Muscle of leg (tissue), 11 donors: ENCODE results near the gene GALE. TPM values are rescaled to one million over a fixed set of nuclear protein-coding genes. Genes with fewer than 3 reads are reported as not detected.
"Not testable (repeated sequence)": the region's sequence is repeated elsewhere in the genome, so short reads cannot be mapped to it uniquely, and the experiment has no call there.

Experiments used
- DNase-seq: peaks from one replicate; pipeline ENCODE4 v3.0.0; 2013
- H3K27ac ChIP-seq: one replicate; pipeline ENCODE4 v1.5.1; 2013; ENCODE audit warnings: mild to moderate bottlenecking, low read length, control low read depth
- H3K27me3 ChIP-seq: one replicate; pipeline ENCODE4 v1.6.1; 2013; ENCODE audit warnings: low read length; ENCODE audit not compliant: control insufficient read depth, insufficient read depth
- H3K36me3 ChIP-seq: one replicate; pipeline ENCODE4 v1.6.1; 2013; ENCODE audit warnings: low read length; ENCODE audit not compliant: control insufficient read depth, insufficient read depth
- H3K4me1 ChIP-seq: one replicate; pipeline ENCODE4 v1.6.1; 2013; ENCODE audit warnings: low read length; ENCODE audit not compliant: control insufficient read depth, insufficient read depth
- H3K4me3 ChIP-seq: one replicate; pipeline ENCODE4 v1.5.1; 2013; ENCODE audit warnings: low read length, control low read depth
- H3K9me3 ChIP-seq: replicated peaks from 2 replicates; pipeline ENCODE4 v1.6.1; 2013; ENCODE audit warnings: low read depth, low read length; ENCODE audit not compliant: control insufficient read depth
- WGBS: methylation state at CpG from one replicate; pipeline ENCODE4 v1.1.5; 2013; ENCODE audit warnings: missing lambda C conversion rate; ENCODE audit not compliant: insufficient coverage; 5-methylcytosine and 5-hydroxymethylcytosine counted together
- polyA plus RNA-seq, 8 donors: library from polyadenylated mRNA; unstranded; fragments of 120-200 nt; gene quantifications; one replicate each; pipeline versions ENCODE4 v1.2.1 to v1.2.3, GENCODE V29; 2013; ENCODE audit warnings: inconsistent platforms in 1 of 8, low replicate concordance in 1 of 8; ENCODE audit not compliant: insufficient read length in 8 of 8, insufficient read depth in 1 of 8
- total RNA-seq: library from RNA; stranded (reverse); fragments of 120-200 nt; gene quantifications from one replicate; pipeline ENCODE4 v1.2.4, GENCODE V29; 2013

The GALE gene
- total and polyA plus RNA-seq, 9 donors = 19.5 to 27.8 (median 24.1) TPM

- 62% methylated on average over 13 of the region's 21 CpGs for WGBS
- no peak for DNase-seq
- H3K27me3 ChIP-seq = no peaks in the 10 kb centered on the region
- H3K36me3 ChIP-seq = peaks cover 52% of the 10 kb centered on the region
- H3K4me3 ChIP-seq = no peak overlapping the region
- H3K9me3 ChIP-seq = no peaks in the 10 kb centered on the region
- H3K27ac ChIP-seq = no peak overlapping the region
- peaks cover 40% of the 10 kb centered on the region for H3K4me1 ChIP-seq
Measured at GRCh38 chr1:23793861-23794731, 6.5 kb downstream of the GALE start.

GRCh38 chr1:23793018-23793781, 7.4 kb downstream of the GALE start:
- WGBS = 54% methylated on average over 6 of the region's 16 CpGs
- no peaks in the 10 kb centered on the region for H3K27me3 ChIP-seq
- peak; percentile 38 for DNase-seq
- H3K9me3 ChIP-seq = no peaks in the 10 kb centered on the region
- peaks cover 47% of the 10 kb centered on the region for H3K36me3 ChIP-seq
- peaks cover 36% of the 10 kb centered on the region for H3K4me1 ChIP-seq
- no peak overlapping the region for H3K4me3 ChIP-seq
- no peak overlapping the region for H3K27ac ChIP-seq

- Histone ChIP-seq H3K27ac (no peak overlapping the region), H3K36me3 (peaks cover 46% of the 10 kb centered on the region)
- no peak for DNase-seq
Measured at GRCh38 chr1:23792151-23792945, 8.2 kb downstream of the GALE start.

DNA sequence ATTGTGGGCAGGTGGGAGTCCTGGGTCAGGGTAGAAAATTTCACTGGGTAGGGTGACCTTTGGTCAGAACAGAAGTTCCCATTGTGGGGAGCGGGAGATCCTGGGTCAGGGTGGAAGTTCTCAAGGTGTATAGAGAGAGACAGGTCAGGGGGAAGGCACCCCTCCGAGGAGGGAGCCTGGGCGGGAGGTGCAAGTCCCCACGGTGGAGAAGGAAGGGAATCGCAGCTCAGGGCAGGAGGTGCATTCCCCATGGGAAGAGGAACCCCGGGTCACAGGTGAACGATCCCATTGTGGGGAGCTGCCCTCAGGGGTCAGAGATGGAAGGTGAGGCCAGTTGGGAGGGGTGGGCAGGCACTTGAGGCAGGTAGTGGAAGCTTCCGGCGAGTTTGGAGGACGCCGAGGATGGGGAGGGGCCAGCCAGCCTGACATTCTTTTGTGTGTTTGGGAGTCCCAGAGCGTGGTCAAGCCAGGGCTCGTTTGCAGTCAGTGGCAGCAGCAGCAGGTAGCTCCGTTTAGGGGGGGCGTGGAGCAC, 9.0 kb downstream of the GALE start:
- H3K4me3 ChIP-seq = peak overlapping the region; percentile 74
- no peaks in the 10 kb centered on the region for H3K27me3 ChIP-seq
- H3K9me3 ChIP-seq = no peaks in the 10 kb centered on the region
- DNase-seq = peak; percentile 41
- peaks cover 36% of the 10 kb centered on the region for H3K4me1 ChIP-seq
- 3% methylated on average over 13 of the region's 15 CpGs for WGBS
- peaks cover 44% of the 10 kb centered on the region for H3K36me3 ChIP-seq
- peak overlapping the region; percentile 48 for H3K27ac ChIP-seq

More at GRCh38 chr1:23792151-23792945, 8.2 kb downstream of the GALE start:
- Histone ChIP-seq H3K4me1 (peaks cover 36% of the 10 kb centered on the region), H3K9me3 (no peaks in the 10 kb centered on the region), H3K27me3 (no peaks in the 10 kb centered on the region), H3K4me3 (peak overlapping the region; percentile 74)
- WGBS = 73% methylated on average over 10 of the region's 19 CpGs

DNA sequence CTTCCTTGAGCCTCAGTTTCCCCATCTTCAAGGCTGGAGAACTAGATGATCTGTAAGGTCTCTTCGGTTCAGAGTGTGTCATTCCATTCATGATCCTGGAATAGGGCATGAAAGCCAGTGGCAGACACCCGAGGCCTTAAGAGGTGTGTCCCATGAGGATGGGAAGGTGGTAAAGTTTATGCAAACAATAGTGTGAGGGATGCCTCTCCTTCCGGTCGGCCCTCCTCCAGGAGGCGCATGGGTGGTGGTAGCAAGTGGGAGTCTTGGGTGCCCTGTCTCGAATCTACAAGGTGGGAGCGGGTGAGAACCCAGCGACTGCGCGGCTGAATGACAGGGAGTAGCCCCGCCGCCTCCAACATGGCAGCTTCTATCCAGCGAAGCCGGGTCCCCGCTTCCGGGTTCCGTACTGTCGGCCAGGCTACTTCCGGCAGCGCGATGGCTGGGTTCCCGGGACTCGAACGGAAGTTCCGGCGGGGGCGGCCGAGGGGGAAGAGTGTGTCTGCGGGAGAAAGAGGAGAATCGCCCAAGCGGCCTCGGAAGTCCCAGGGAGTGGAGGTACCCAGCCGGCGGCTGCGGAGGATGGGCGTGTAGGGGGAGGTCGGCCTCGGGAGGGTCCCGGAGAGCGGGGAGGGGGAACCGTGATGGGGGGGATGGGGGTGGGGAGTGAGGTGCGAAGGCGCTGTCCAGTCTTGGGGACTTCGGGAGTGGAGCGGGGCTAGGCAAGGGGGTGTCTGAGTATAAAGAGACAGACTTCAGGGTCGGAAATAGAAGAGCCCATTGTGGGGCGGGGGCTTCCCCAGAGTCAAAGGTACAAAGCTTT, 9.6 kb downstream of the GALE start, which contains the start of gene LYPLA2:
TSS of gene LYPLA2 (plus strand) at position 450 of the 820 bp plus-strand sequence. CDS start 1,538 bp downstream, outside the sequence.
- peak within 1 kb of the TSS; percentile 69 for H3K27ac ChIP-seq
- under 1% methylated on average over 40 of the region's 47 CpGs for WGBS
- DNase-seq = peak; percentile 98
- peaks cover 43% of the 10 kb centered on the region for H3K36me3 ChIP-seq
- peaks cover 35% of the 10 kb centered on the region for H3K4me1 ChIP-seq
- H3K9me3 ChIP-seq = no peaks in the 10 kb centered on the region
- peak within 1 kb of the TSS; percentile 74 for H3K4me3 ChIP-seq
- no peaks in the 10 kb centered on the region for H3K27me3 ChIP-seq

DNA sequence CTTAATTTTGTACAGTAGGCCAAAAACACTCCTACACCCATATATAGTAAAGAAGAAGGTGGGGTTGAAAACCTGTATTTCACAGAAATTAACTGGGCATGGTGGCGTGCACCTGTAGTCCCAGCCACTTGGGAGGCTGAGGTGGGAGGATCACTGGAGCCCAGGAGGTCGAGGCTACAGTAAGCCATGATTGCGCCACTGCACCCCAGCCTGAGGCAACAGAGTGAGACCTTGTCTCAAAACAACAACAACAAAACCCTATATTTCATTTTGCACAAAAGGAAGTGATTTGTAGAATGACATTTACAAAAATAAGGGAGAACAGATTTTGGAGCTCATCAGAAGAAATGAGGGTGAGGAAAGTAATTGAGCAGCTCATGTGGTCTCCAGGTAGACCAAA, 11.9 kb downstream of the GALE start:
- no peaks in the 10 kb centered on the region for H3K27me3 ChIP-seq
- H3K4me3 ChIP-seq = no peak overlapping the region
- H3K36me3 ChIP-seq = peaks cover 38% of the 10 kb centered on the region
- H3K27ac ChIP-seq = no peak overlapping the region
- 100% methylated on average over 1 of the region's 3 CpGs for WGBS
- peaks cover 28% of the 10 kb centered on the region for H3K4me1 ChIP-seq
- DNase-seq = no peak
- no peaks in the 10 kb centered on the region for H3K9me3 ChIP-seq

DNA sequence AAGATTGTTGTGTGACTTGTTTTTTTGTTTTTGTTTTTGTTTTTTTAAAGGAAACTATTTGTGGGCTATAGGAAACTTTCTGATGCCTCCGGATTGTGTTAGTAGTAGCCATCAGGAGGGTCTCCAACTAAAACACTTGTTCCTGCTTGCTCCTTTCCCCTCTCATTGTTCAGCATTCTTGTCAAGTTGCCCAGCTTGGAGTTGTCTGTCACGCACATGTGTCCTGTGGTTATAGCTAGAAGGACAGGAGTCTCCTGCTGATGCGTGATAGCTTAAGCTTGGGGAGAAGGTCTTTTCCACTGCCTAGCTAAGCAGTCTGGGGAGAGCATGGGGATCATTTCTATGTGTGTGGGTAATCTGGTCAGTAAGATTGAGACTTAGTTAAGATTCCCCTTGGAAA, 12.9 kb downstream of the GALE start:
- H3K27me3 ChIP-seq = no peaks in the 10 kb centered on the region
- H3K36me3 ChIP-seq = peaks cover 29% of the 10 kb centered on the region
- peaks cover 18% of the 10 kb centered on the region for H3K4me1 ChIP-seq
- H3K27ac ChIP-seq = no peak overlapping the region
- H3K4me3 ChIP-seq = no peak overlapping the region
- H3K9me3 ChIP-seq = no peaks in the 10 kb centered on the region
- WGBS = 100% methylated on average over 1 of the region's 3 CpGs
- no peak for DNase-seq

GRCh38 chr1:23784846-23785245, 15.7 kb downstream of the GALE start:
- DNase-seq = peak; percentile 59
- Histone ChIP-seq H3K36me3 (peaks cover 42% of the 10 kb centered on the region), H3K4me1 (no peaks in the 10 kb centered on the region), H3K9me3 (no peaks in the 10 kb centered on the region), H3K27ac (no peak overlapping the region), H3K27me3 (no peaks in the 10 kb centered on the region), H3K4me3 (no peak overlapping the region)
- WGBS = 93% methylated on average over 2 of the region's 4 CpGs

DNA sequence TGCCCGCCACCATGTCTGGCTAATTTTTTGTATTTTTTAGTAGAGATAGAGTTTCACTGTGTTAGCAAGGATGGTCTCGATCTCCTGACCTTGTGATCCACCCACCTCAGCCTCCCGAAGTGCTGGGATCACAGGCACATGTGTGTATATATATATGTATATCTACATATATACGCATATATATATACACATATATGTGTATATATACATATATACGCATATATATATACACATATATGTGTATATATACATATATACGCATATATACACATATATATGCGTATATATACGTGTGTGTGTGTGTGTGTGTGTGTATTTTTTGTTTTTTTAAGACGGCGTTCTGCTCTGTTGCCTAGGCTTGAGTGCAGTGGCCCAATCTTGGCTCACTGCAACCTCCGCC, 17.4 kb downstream of the GALE start:
- H3K4me1 ChIP-seq = not testable (repeated sequence)
- H3K36me3 ChIP-seq = peaks cover 42% of the 10 kb centered on the region

More for the DNA sequence above, 17.4 kb downstream of the GALE start:
- H3K27ac ChIP-seq, DNase-seq, H3K4me3 ChIP-seq, H3K9me3 ChIP-seq, H3K27me3 ChIP-seq: not testable (repeated sequence)
- WGBS = 100% methylated on average over 3 of the region's 11 CpGs
